ENCODE measurements around the gene ITGB8.

DNA sequence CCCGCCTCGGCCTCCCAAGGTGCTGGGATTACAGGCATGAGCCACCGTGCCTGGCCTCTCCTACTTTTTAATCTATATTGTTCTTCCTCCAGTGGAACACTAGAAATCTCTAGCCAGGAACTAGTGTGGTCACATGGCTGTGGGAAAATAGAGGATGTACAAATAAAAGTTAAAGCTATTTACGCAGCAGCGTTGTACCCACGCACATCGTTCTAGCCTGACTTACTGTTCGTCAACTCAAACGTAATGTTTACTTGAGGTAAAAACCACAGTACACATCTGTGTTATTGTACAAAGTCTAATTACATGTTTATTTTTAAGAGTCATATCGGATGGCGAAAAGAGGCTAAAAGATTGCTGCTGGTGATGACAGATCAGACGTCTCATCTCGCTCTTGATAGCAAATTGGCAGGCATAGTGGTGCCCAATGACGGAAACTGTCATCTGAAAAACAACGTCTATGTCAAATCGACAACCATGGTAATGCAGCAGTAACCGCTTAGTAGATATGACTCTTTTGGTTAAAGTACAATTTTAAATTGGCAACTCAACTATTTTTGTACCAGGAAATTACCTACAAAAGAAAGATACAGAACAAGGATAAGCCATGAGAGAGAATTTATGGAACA is 50.8 kb downstream of the ITGB8 start:
- TF ChIP-seq TAF1 (IDR thresholded peaks at IDR 0.05; ENCODE audit: control insufficient read depth, extremely low read depth, insufficient read depth, low read length, severe bottlenecking) (no peak), EZH2 (IDR thresholded peaks at IDR 0.05; ENCODE audit: borderline replicate concordance, low read depth, low read length) (no peak), KHSRP (IDR thresholded peaks at IDR 0.05) (no peak), SNRNP70 (optimal IDR thresholded peaks at IDR 0.05; ENCODE audit: low read depth, low read length) (no peak), ZNF253 (CRISPR knock-in tag; conservative IDR thresholded peaks at IDR 0.05) (no peak), ZNF3 (CRISPR knock-in tag; IDR thresholded peaks at IDR 0.05) (no peak), HNRNPUL1 (IDR thresholded peaks at IDR 0.05; ENCODE audit: low read length) (no peak), MYBL2 (IDR thresholded peaks at IDR 0.05; ENCODE audit: low read depth) (no peak), MYBL2 (CRISPR knock-in tag; IDR thresholded peaks at IDR 0.05; ENCODE audit: borderline replicate concordance) (no peak), ESRRA (IDR thresholded peaks at IDR 0.05; ENCODE audit: borderline replicate concordance, low read depth) (no peak), CHD1 (IDR thresholded peaks at IDR 0.05; ENCODE audit: low read length) (no peak), SNIP1 (IDR thresholded peaks at IDR 0.05; ENCODE audit: low read depth) (no peak), TRIM24 (IDR thresholded peaks at IDR 0.05) (no peak), CHD2 (IDR thresholded peaks at IDR 0.05; ENCODE audit: low read depth, low read length) (no peak)
